Brain microvascular endothelial cell (primary cell): ENCODE data around the gene COL5A1.

Experiments
- DNase-seq: peaks from one replicate; pipeline ENCODE4 v3.0.0-alpha.2; 2020
- H3K27ac ChIP-seq: fragments of 250-450 bp; sonication (Bioruptor Pico); 2 replicates; pipeline ENCODE4 v1.5.1; 2020; ENCODE audit warnings: mild to moderate bottlenecking, moderate library complexity
- H3K27me3 ChIP-seq: fragments of 250-450 bp; sonication (Bioruptor Pico); replicated peaks from 2 replicates; pipeline ENCODE4 v1.5.1; 2020; ENCODE audit warnings: mild to moderate bottlenecking
- H3K36me3 ChIP-seq: fragments of 250-450 bp; sonication (Bioruptor Pico); replicated peaks from 2 replicates; pipeline ENCODE4 v1.5.1; 2020; ENCODE audit warnings: mild to moderate bottlenecking
- H3K4me3 ChIP-seq: 2 replicates; pipeline ENCODE4 v1.5.1; 2011; ENCODE audit warnings: low read depth, mild to moderate bottlenecking, control low read depth, low read length, moderate library complexity
- in situ Hi-C: cut with HindIII; loops from 2 replicates; pipeline ENCODE4 v1.10.0; 2017; ENCODE audit warnings: low sequenced_read_pairs, low pct_ligation_motif_present
- TF ChIP-seq, protein P1 (sequence below): IDR thresholded peaks from 2 replicates; pipeline ENCODE4 v1.5.1; 2011; ENCODE audit warnings: low read depth, mild to moderate bottlenecking, moderate library complexity, low read length, control low read depth, inconsistent platforms; ENCODE audit errors: missing control alignments

Gene COL5A1

DNA sequence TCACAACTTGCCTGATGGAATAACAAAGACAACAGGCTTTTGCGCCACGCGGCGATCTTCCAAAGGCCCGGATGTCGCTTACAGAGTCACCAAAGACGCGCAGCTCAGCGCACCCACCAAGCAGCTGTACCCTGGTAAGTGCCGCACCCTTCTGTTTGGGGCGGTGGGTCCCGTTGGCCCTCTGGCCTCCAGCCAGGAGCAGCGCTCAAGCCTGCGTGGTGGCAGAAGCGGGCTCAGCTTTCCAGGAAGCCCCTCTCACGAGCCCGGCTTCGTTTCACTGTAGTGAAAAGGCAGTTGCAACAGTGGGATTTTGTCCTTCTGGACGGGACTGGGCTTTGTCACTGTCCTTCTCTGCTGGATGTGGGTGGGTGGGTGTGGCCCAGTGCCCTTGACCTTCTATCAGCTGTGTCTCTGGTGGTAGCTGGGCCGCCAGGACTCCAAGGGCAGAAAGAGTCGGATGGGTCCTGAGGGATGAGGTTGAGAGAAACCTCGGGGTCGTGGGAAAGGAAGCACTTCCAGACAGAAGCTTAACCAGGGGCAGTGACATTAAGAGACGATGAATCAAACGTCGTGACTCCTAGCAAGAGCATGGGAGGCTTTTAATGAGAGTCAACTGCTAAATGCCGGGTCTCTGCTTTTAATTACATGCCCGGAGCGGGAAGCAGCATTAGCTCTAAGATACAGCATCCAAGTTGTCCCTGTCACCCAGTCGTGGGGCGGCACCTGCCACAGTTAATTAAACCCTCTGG, 49.5 kb downstream of the COL5A1 start:
- TF ChIP-seq, protein P1, sequence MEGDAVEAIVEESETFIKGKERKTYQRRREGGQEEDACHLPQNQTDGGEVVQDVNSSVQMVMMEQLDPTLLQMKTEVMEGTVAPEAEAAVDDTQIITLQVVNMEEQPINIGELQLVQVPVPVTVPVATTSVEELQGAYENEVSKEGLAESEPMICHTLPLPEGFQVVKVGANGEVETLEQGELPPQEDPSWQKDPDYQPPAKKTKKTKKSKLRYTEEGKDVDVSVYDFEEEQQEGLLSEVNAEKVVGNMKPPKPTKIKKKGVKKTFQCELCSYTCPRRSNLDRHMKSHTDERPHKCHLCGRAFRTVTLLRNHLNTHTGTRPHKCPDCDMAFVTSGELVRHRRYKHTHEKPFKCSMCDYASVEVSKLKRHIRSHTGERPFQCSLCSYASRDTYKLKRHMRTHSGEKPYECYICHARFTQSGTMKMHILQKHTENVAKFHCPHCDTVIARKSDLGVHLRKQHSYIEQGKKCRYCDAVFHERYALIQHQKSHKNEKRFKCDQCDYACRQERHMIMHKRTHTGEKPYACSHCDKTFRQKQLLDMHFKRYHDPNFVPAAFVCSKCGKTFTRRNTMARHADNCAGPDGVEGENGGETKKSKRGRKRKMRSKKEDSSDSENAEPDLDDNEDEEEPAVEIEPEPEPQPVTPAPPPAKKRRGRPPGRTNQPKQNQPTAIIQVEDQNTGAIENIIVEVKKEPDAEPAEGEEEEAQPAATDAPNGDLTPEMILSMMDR, result no peak
- Histone ChIP-seq H3K27ac (peak overlapping the region; percentile 53), H3K36me3 (peaks cover 82% of the 10 kb centered on the region)

DNA sequence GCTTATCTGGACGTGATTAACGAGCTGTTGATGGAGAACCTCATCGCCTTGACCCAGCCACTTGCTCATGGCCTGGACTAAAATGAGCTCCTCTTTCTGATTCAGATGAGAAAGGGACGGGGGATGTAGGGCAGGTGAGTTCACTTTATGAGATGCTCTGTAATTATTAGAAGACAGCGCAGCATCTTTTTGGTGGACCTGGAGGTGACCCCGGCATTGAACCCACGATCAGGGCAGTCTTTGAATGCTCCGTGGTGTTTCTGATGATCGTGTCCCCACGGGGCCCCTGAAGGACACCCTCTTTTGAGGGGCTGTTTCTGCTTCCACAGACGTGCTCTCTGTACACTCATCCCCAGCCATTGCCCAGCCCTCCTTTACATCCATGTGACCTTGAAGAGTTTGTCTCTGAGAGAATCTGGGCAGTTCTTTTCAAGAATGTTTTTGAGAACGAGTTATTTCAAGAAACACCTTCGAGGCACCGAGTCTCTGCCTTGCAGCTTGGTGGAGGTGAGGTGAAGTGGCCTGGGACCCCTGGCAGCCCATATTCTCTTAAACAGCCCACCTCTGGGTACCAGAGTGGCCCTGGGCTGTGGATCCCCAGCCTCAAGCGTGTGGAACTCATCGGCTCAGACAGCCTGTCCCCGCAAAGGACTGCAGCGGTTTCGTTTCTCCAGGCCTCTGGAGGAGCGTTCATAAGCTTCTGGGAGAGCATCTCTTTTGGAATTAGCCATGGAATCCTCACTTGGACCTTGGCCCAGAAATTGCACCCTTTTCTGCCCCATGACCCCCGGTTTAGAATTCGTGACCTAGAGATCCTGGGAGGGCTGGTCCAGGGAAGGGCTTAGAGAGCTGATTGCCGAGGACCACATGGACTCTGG, 50.3 kb downstream of the COL5A1 start:
- in situ Hi-C loops, result no loop called here

More for the DNA sequence above, 49.5 kb downstream of the COL5A1 start:
- in situ Hi-C loops, result no loop called here
- DNase-seq, result peak; percentile 25
- no peaks in the 10 kb centered on the region for H3K27me3 ChIP-seq
- H3K4me3 ChIP-seq, result no peak overlapping the region

DNA sequence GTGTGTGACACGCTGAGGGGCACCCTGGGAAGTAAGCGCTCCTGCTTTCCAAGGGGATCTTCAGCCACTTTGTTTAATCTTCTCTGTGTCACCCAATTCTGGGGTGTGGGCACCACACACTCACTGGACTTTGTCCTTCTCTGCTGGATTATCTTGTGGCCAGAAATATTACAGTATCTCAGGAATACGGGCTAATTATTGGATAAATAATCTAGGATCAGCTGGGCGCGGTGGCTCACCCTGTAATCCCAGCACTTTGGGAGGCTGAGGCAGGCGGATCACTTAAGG, 50.9 kb downstream of the COL5A1 start:
- in situ Hi-C loops, result no loop called here
- no peak for DNase-seq
- Histone ChIP-seq H3K27ac (no peak overlapping the region), H3K36me3 (peaks cover 79% of the 10 kb centered on the region), H3K27me3 (no peaks in the 10 kb centered on the region), H3K4me3 (no peak overlapping the region)
- TF ChIP-seq, protein P1, result no peak

More for the DNA sequence above, 50.3 kb downstream of the COL5A1 start:
- H3K27me3 ChIP-seq, result no peaks in the 10 kb centered on the region
- no peak overlapping the region for H3K4me3 ChIP-seq
- H3K36me3 ChIP-seq, result peaks cover 84% of the 10 kb centered on the region
- no peak for DNase-seq
- H3K27ac ChIP-seq, result peak overlapping the region; percentile 53
- TF ChIP-seq, protein P1, result no peak

DNA sequence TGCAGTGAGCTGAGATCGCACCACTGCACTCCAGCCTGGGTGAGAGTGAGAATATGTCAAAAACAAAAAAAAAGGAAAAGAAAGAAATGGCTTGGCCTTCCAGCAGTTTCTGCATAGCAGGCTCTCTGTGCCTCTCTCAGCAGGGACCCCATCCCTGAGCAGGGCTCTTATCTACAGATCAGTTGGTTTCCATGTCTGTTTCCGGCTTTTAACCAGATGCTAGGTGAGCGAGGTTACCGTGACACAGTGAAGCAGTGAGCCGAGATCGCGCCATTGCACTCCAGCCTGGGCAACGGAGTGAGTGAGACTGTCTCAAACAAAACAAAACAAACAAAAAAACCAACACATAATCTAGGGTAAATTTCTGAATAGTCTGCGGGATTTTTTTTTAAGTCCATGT, 51.4 kb downstream of the COL5A1 start:
- Histone ChIP-seq H3K4me3 (no peak overlapping the region), H3K27ac (no peak overlapping the region), H3K27me3 (no peaks in the 10 kb centered on the region), H3K36me3 (peaks cover 76% of the 10 kb centered on the region)
- no peak for DNase-seq
- TF ChIP-seq, protein P1, result no peak
- in situ Hi-C loops, result no loop called here

DNA sequence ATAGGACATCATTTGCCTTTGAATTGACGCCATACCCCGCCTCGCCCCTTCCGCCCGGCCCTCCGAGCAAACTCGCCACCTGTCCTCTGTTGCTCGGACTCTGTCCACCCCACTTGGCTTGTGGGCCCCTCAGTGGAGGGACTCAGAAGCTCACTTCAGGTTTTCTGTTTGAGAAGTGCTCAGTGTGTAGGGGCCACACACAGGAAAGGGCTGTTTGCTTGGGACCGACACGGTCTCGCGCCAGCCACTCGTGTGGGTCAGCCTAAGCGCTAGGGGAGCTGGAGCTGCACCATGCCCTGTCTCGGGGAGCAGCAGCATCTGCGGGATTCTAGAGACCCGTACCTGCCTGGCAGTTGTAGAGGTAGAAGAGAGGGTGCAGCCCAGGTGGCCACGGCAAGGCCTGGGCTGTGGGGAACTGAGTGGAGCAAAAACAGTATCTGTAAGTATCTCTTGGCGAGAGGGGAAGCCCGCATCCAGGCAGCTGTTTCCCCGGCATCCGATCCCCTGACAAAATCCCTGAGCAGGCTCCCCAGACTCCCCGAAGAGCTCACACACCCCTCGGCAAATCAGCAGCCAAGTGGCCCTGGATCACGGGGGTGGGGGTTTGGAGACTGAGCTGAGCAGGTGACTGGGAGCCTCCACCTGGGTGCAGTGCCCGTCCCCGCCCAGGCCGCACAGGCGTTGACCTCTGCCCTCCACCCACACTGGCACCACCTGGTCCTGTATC, 52.2 kb downstream of the COL5A1 start:
- Histone ChIP-seq H3K4me3 (no peak overlapping the region), H3K27me3 (no peaks in the 10 kb centered on the region), H3K27ac (no peak overlapping the region), H3K36me3 (peaks cover 76% of the 10 kb centered on the region)
- TF ChIP-seq, protein P1, result no peak
- no peak for DNase-seq
- in situ Hi-C loops, result no loop called here
